K562 (cell line): ENCODE results near the gene MYL12B. TPM values are rescaled to one million over a fixed set of nuclear protein-coding genes. Genes with fewer than 3 reads are reported as not detected.

ENCODE experiments used
- ATAC-seq: fragments of 200-7000 bp; cut with Tn5 transposase; 3 replicates; pipeline ENCODE4 v1.9.1; 2020; ENCODE audit warnings: moderate library complexity
- BruUV-seq: library from RNA; stranded (reverse); fragments of 400-500 nt; replicated peaks from 2 replicates; lab custom pipeline; 2021; lab: Mats Ljungman, UMichigan
- CTCF ChIA-PET: fragments of 300-600 bp; formaldehyde crosslinking; extraction: SDS; loops from one replicate; lab custom pipeline; 2021; ENCODE audit warnings: low intra/inter-chr PET ratio; lab: Yijun Ruan, JAX
- POLR2A ChIA-PET: fragments of 300-600, 350-650 bp; sonication (Branson Sonifier 250); formaldehyde crosslinking; extraction: SDS; loops from one replicate; lab custom pipeline; 2021; ENCODE audit warnings: antibody characterized with exemption, inconsistent platforms; lab: Yijun Ruan, JAX
- DNase-seq, 4 experiments: peaks; one replicate each; pipeline versions ENCODE4 v3.0.0 to v3.0.0-alpha.2; 2011 to 2018; ENCODE audit warnings: low spot score in 3 of 4, mixed read lengths in 3 of 4; ENCODE audit errors: extremely low read depth in 1 of 4
- FAIRE-seq: peaks from 2 replicates; lab custom pipeline; 2011; peaks lifted over from hg19 to GRCh38; lab: Jason Lieb, UNC
- H2AFZ ChIP-seq: 2 replicates; pipeline ENCODE4 v1.6.0; 2011; ENCODE audit warnings: low read depth, low read length, control low read depth, inconsistent platforms
- H3K27ac ChIP-seq: fragments of 200-600 bp; 3 replicates; pipeline ENCODE4 v1.8.0; 2011; ENCODE audit warnings: low read depth, mild to moderate bottlenecking, control low read depth, inconsistent platforms, low read length, moderate library complexity, mixed read lengths; ENCODE audit errors: extremely low read depth
- H3K27me3 ChIP-seq, 2 experiments: fragments of 300-600 bp in 1 of 2; 2 replicates in 1 of 2; 3 replicates in 1 of 2; pipeline versions ENCODE4 v1.6.0 to v1.8.0; 2011; ENCODE audit warnings: inconsistent platforms in 2 of 2, low read length in 2 of 2, mild to moderate bottlenecking in 1 of 2, mixed read lengths in 1 of 2, moderate library complexity in 1 of 2; ENCODE audit not compliant: control insufficient read depth in 2 of 2, insufficient read depth in 2 of 2
- H3K36me3 ChIP-seq: fragments of 300-600 bp; 3 replicates; pipeline ENCODE4 v1.8.0; 2011; ENCODE audit warnings: mild to moderate bottlenecking, low read length, inconsistent platforms; ENCODE audit not compliant: control insufficient read depth, insufficient read depth
- H3K4me1 ChIP-seq, 2 experiments: fragments of 200-600 bp in 1 of 2; replicated peaks in 1 of 2; 2 replicates in 1 of 2; 3 replicates in 1 of 2; pipeline versions ENCODE4 v1.5.1 to v1.8.0; 2011; ENCODE audit warnings: inconsistent platforms in 2 of 2, low read length in 2 of 2, mild to moderate bottlenecking in 1 of 2, mixed read lengths in 1 of 2, moderate library complexity in 1 of 2; ENCODE audit not compliant: control insufficient read depth in 2 of 2, insufficient read depth in 2 of 2
- H3K4me2 ChIP-seq: 2 replicates; pipeline ENCODE4 v1.6.1; 2011; ENCODE audit warnings: low read length, control low read depth, inconsistent platforms, mixed read lengths; ENCODE audit not compliant: insufficient read depth
- H3K4me3 ChIP-seq: fragments of 200-600 bp; sonication (generic), shearing (Covaris generic); 2 replicates; pipeline ENCODE4 v1.5.1; 2016; ENCODE audit warnings: control low read depth, inconsistent platforms
- H3K79me2 ChIP-seq: fragments of 200-600 bp; 3 replicates; pipeline ENCODE4 v1.8.0; 2011; ENCODE audit warnings: low read length, inconsistent platforms; ENCODE audit not compliant: control insufficient read depth, insufficient read depth
- H3K9ac ChIP-seq, 2 experiments: 2 replicates each; pipeline versions ENCODE4 v1.6.0 to v1.6.1; 2011; ENCODE audit warnings: low read depth in 2 of 2, low read length in 2 of 2, control low read depth in 1 of 2, inconsistent platforms in 1 of 2, mild to moderate bottlenecking in 1 of 2, mixed read lengths in 1 of 2; ENCODE audit not compliant: insufficient read depth in 1 of 2
- H3K9me1 ChIP-seq: one replicate; pipeline ENCODE4 v1.6.0; 2011; ENCODE audit warnings: inconsistent platforms, mild to moderate bottlenecking, low read length, moderate library complexity; ENCODE audit not compliant: control insufficient read depth, insufficient read depth
- H3K9me3 ChIP-seq: replicated peaks from 2 replicates; pipeline ENCODE4 v1.5.1; 2011; ENCODE audit warnings: low read depth, low read length, inconsistent platforms; ENCODE audit not compliant: control insufficient read depth, insufficient read depth
- H4K20me1 ChIP-seq: replicated peaks from 2 replicates; pipeline ENCODE4 v1.6.1; 2011; ENCODE audit warnings: low read length, inconsistent platforms, mixed read lengths; ENCODE audit not compliant: control insufficient read depth, insufficient read depth
- E2F1 ChIP-seq: sonication (generic); formaldehyde crosslinking; IDR thresholded peaks from 2 replicates; pipeline ENCODE4 v1.8.1; 2023; ENCODE audit warnings: mild to moderate bottlenecking, missing genetic modification reagents, moderate library complexity
- ELF4 ChIP-seq: fragments of 450-650 bp; formaldehyde crosslinking; IDR thresholded peaks from 2 replicates; pipeline ENCODE4 v1.4.0; 2022; ENCODE audit warnings: missing genetic modification characterization
- ESRRB ChIP-seq: fragments of 250-450 bp; sonication (Bioruptor Pico); IDR thresholded peaks from 2 replicates; pipeline ENCODE4 v1.5.0; 2020; ENCODE audit warnings: mild to moderate bottlenecking, moderate library complexity, borderline replicate concordance
- GABPB1 ChIP-seq: sonication (generic); formaldehyde crosslinking; IDR thresholded peaks from 2 replicates; pipeline ENCODE4 v1.8.0; 2022; ENCODE audit warnings: mild to moderate bottlenecking, missing genetic modification reagents
- MAZ ChIP-seq, 2 experiments: fragments of 450-650 bp in 1 of 2; sonication (generic) in 1 of 2; formaldehyde crosslinking; IDR thresholded peaks in 1 of 2; conservative IDR thresholded peaks in 1 of 2; 2 replicates each; pipeline versions ENCODE4 v1.4.0 to v1.5.0; 2020; ENCODE audit warnings: mild to moderate bottlenecking in 1 of 2, missing genetic modification reagents in 1 of 2
- MYNN ChIP-seq, 2 experiments: sonication (generic); formaldehyde crosslinking in 1 of 2; IDR thresholded peaks; 2 replicates each; pipeline versions ENCODE4 v1.5.0 to v1.6.1; 2016 to 2020; ENCODE audit warnings: antibody characterized with exemption in 1 of 2, missing genetic modification reagents in 1 of 2
- POLR2A ChIP-seq: fragments of 450-650 bp; conservative IDR thresholded peaks from 2 replicates; pipeline ENCODE4 v1.6.1; 2016
- POLR2AphosphoS2 ChIP-seq: IDR thresholded peaks from 2 replicates; pipeline ENCODE4 v1.6.1; 2012; ENCODE audit warnings: low read length, improper control_type of control experiment
- POLR2AphosphoS5 ChIP-seq: IDR thresholded peaks from 2 replicates; pipeline ENCODE4 v1.6.1; 2011; ENCODE audit warnings: mild to moderate bottlenecking, low read depth, low read length, moderate library complexity; ENCODE audit not compliant: control insufficient read depth, insufficient read depth
- POLR2B ChIP-seq: fragments of 450-650 bp; IDR thresholded peaks from 2 replicates; pipeline ENCODE4 v1.6.1; 2018; ENCODE audit warnings: low read depth; ENCODE audit not compliant: partially characterized antibody
- SUPT5H ChIP-seq: fragments of 450-650 bp; IDR thresholded peaks from 2 replicates; pipeline ENCODE4 v1.6.1; 2016
- TEAD4 ChIP-seq, 2 experiments: sonication (generic) in 1 of 2; formaldehyde crosslinking in 1 of 2; IDR thresholded peaks; 2 replicates each; pipeline versions ENCODE4 v1.6.1 to v1.8.0; 2012 to 2022; ENCODE audit warnings: borderline replicate concordance in 1 of 2, inconsistent platforms in 1 of 2, low read length in 1 of 2, mild to moderate bottlenecking in 1 of 2, missing genetic modification reagents in 1 of 2
- ZNF282 ChIP-seq: sonication (generic); formaldehyde crosslinking; IDR thresholded peaks from 2 replicates; pipeline ENCODE4 v1.8.1; 2023; ENCODE audit warnings: missing genetic modification reagents
- ZNF316 ChIP-seq: fragments of 450-650 bp; IDR thresholded peaks from 2 replicates; pipeline ENCODE4 v1.6.1; 2016
- ZNF75A ChIP-seq: fragments of 450-650 bp; formaldehyde crosslinking; IDR thresholded peaks from 2 replicates; pipeline ENCODE4 v1.4.0; 2020; ENCODE audit warnings: mild to moderate bottlenecking
- WGBS: fragments of 100-300 bp; shearing (Covaris generic); methylation state at CpG from one replicate; pipeline ENCODE4 v1.1.6; 2016; ENCODE audit warnings: low coverage, mixed read lengths; ENCODE audit not compliant: insufficient coverage; ENCODE audit errors: missing lambda C conversion rate; 5-methylcytosine and 5-hydroxymethylcytosine counted together
- in situ Hi-C: fragments of 300-500 bp; cut with MboI; formaldehyde crosslinking; loops from 4 replicates; pipeline ENCODE4 v1.15.0; 2018; ENCODE audit warnings: inconsistent platforms, mixed read lengths
- intact Hi-C: fragments of 100-400 bp; cut with micrococcal nuclease; formaldehyde crosslinking; loops from 2 replicates; pipeline ENCODE4 v1.14.2; 2022
- polyA plus RNA-seq, 8 experiments: library from polyadenylated mRNA; depleted of rRNA in 4 of 8; stranded (reverse) in 5 of 8; unstranded in 3 of 8; fragments of >200 nt; fragmentation: Nextera tagmentation in 2 of 8; fragmentation: Illumina TruSeq in 1 of 8; extraction: Ambion mirVana in 2 of 8; extraction: Trizol in 1 of 8; gene quantifications; 2 replicates each; pipeline versions ENCODE4 v1.2.1 to v1.2.3, GENCODE V29; 2011 to 2014; ENCODE audit warnings: inconsistent platforms in 1 of 8, missing spikeins in 1 of 8
- total RNA-seq, 7 experiments: library from RNA; depleted of rRNA in 6 of 7; stranded (reverse); fragments of >200 nt in 6 of 7; fragmentation: Illumina TruSeq in 2 of 7; extraction: Trizol in 2 of 7; gene quantifications; 2 replicates each; pipeline versions ENCODE4 v1.2.1 to v1.2.3, GENCODE V29; 2011 to 2021; ENCODE audit warnings: low replicate concordance in 1 of 7
- TF ChIP-seq, protein P1 (sequence below): sonication (generic); formaldehyde crosslinking; IDR thresholded peaks from 2 replicates; pipeline ENCODE4 v1.8.0; 2022; ENCODE audit warnings: mild to moderate bottlenecking, missing genetic modification reagents

The MYL12B gene
- total and polyA plus RNA-seq, 9 of the 15 experiments (the other 6 are each of a cell fraction or from before 2014, with no cell fraction given), result 220 to 995 (median 463) TPM

GRCh38 chr18:3251249-3251962, 10.5 kb upstream of the MYL12B start:
- ChIA-PET CTCF (interaction anchor here (0.7 kb wide), 1 partner anchor 449 kb away, joined by 7 read pairs; no protein-coding TSS in a partner anchor), POLR2A (interaction anchor here (0.5 to 3.2 kb wide), 7 partner anchors 9 to 356 kb away, joined by 3 to 26 read pairs (median 3); partner anchors contain the start of gene MYL12B)
- intact Hi-C loops, result no loop called here
- in situ Hi-C loops, result no loop called here
- WGBS, result 73% methylated on average over 8 of the region's 8 CpGs
- no peak for DNase-seq
- Histone ChIP-seq H3K9ac (peak overlapping the region in 1 of 2 experiments; percentile 11; a peak in 1 of 4 replicates), H3K4me3 (no peak overlapping the region), H3K9me1 (no peaks in the 10 kb centered on the region), H3K4me2 (no peak overlapping the region), H3K4me1 (peaks cover 0 to 9% of the 10 kb centered on the region in 2 experiments; a peak in 2 of 5 replicates), H3K79me2 (peaks cover 69% of the 10 kb centered on the region), H2AFZ (no peak overlapping the region), H3K36me3 (peaks cover 77% of the 10 kb centered on the region), H3K27me3 (no peaks in the 10 kb centered on the region), H4K20me1 (peaks cover 14% of the 10 kb centered on the region; the same call in 1 of the 2 replicates), H3K9me3 (no peaks in the 10 kb centered on the region), H3K27ac (no peak overlapping the region)
- no TSS peak for BruUV-seq
- FAIRE-seq, result no peak
- ATAC-seq, result no peak
- TF ChIP-seq POLR2AphosphoS5 (peak; percentile 37), ZNF75A (no peak), ESRRB (CRISPR knock-in tag) (peak; percentile 30; the same call in 1 of the 2 replicates), POLR2AphosphoS2 (peak; percentile 19; the same call in 1 of the 2 replicates), ZNF282 (CRISPR knock-in tag) (no peak), MAZ (CRISPR knock-in tag; conservative IDR thresholded peaks at IDR 0.05 in 1 of 2, IDR thresholded peaks at IDR 0.05 in 1 of 2) (0 out of 4 replicates have a peak, but pooled peaks of 1 of the 2 experiments have one; percentile 20), GABPB1 (CRISPR knock-in tag) (no peak), ZNF316 (peak; percentile 14; the same call in 1 of the 2 replicates), POLR2A (peak; percentile 68), POLR2B (peak; percentile 3), SUPT5H (peak; percentile 55), TEAD4 (IDR thresholded peaks at IDR 0.05; ENCODE audit: low read length) (no peak; the same call in 1 of the 2 replicates), TEAD4 (CRISPR knock-in tag; IDR thresholded peaks at IDR 0.05; ENCODE audit: borderline replicate concordance) (no peak), E2F1 (CRISPR knock-in tag) (no peak), ELF4 (CRISPR knock-in tag) (0 out of 2 replicates have a peak, but pooled peaks have one; percentile 16), MYNN (IDR thresholded peaks at IDR 0.05) (0 out of 2 replicates have a peak, but pooled peaks have one; percentile 53), MYNN (CRISPR knock-in tag; IDR thresholded peaks at IDR 0.05) (no peak)
- TF ChIP-seq, protein P1, sequence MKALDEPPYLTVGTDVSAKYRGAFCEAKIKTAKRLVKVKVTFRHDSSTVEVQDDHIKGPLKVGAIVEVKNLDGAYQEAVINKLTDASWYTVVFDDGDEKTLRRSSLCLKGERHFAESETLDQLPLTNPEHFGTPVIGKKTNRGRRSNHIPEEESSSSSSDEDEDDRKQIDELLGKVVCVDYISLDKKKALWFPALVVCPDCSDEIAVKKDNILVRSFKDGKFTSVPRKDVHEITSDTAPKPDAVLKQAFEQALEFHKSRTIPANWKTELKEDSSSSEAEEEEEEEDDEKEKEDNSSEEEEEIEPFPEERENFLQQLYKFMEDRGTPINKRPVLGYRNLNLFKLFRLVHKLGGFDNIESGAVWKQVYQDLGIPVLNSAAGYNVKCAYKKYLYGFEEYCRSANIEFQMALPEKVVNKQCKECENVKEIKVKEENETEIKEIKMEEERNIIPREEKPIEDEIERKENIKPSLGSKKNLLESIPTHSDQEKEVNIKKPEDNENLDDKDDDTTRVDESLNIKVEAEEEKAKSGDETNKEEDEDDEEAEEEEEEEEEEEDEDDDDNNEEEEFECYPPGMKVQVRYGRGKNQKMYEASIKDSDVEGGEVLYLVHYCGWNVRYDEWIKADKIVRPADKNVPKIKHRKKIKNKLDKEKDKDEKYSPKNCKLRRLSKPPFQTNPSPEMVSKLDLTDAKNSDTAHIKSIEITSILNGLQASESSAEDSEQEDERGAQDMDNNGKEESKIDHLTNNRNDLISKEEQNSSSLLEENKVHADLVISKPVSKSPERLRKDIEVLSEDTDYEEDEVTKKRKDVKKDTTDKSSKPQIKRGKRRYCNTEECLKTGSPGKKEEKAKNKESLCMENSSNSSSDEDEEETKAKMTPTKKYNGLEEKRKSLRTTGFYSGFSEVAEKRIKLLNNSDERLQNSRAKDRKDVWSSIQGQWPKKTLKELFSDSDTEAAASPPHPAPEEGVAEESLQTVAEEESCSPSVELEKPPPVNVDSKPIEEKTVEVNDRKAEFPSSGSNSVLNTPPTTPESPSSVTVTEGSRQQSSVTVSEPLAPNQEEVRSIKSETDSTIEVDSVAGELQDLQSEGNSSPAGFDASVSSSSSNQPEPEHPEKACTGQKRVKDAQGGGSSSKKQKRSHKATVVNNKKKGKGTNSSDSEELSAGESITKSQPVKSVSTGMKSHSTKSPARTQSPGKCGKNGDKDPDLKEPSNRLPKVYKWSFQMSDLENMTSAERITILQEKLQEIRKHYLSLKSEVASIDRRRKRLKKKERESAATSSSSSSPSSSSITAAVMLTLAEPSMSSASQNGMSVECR (CRISPR knock-in tag), result no peak
